ENCODE data around the gene CNGB1. TPM values are rescaled to one million over a fixed set of nuclear protein-coding genes. Genes with fewer than 3 reads are reported as not detected.
A peak's percentile ranks its signal among the peaks of the same experiment; 100 is the strongest.

The CNGB1 gene
- total RNA-seq, 2 experiments from 2014 or later, result not detected

- Mint-ChIP-seq H3K9me3 (no peaks in the 10 kb centered on the region), H3K4me1 (no peaks in the 10 kb centered on the region), H3K27ac (no peak overlapping the region), H3K36me3 (ENCODE audit: low read depth) (no peaks in the 10 kb centered on the region), H3K4me3 (no peak overlapping the region), H3K27me3 (peaks cover 4% of the 10 kb centered on the region)
- ChIA-PET POLR2A (interaction anchor here (0.7 kb wide), 1 partner anchor 270 kb away, joined by 3 read pairs; no protein-coding TSS in a partner anchor), CTCF (no interaction called here)
- no peak for DNase-seq
Measured at GRCh38 chr16:57910696-57911095, 60.2 kb downstream of the CNGB1 start.

GRCh38 chr16:57908409-57908987 is 62.4 kb downstream of the CNGB1 start:
- Mint-ChIP-seq H3K27me3 (peaks cover 12% of the 10 kb centered on the region), H3K4me1 (no peaks in the 10 kb centered on the region), H3K36me3 (ENCODE audit: low read depth) (no peaks in the 10 kb centered on the region), H3K4me3 (no peak overlapping the region), H3K27ac (no peak overlapping the region), H3K9me3 (no peaks in the 10 kb centered on the region)
- POLR2A ChIA-PET, result no interaction called here
- CTCF ChIA-PET, result interaction anchor here (1.5 to 3.6 kb wide), 2 partner anchors 91 to 98 kb away, joined by 3 to 22 read pairs; partner anchors contain the start of genes USB1 and ZNF319
- DNase-seq, result no peak

- ChIA-PET POLR2A (interaction anchor here (0.8 to 1.5 kb wide), 2 partner anchors 92 to 94 kb away, joined by 3 read pairs; partner anchors contain the start of gene ZNF319), CTCF (interaction anchor here (0.9 to 3.6 kb wide), 4 partner anchors 93 to 330 kb away, joined by 3 to 22 read pairs (median 4); partner anchors contain the start of genes USB1 and ZNF319)
- Mint-ChIP-seq H3K9me3 (no peaks in the 10 kb centered on the region), H3K4me1 (no peaks in the 10 kb centered on the region), H3K36me3 (ENCODE audit: low read depth) (no peaks in the 10 kb centered on the region), H3K27ac (no peak overlapping the region), H3K27me3 (peaks cover 16% of the 10 kb centered on the region), H3K4me3 (no peak overlapping the region)
- DNase-seq, result peak; percentile 27
Measured at GRCh38 chr16:57906382-57907316, 64.3 kb downstream of the CNGB1 start.

GRCh38 chr16:57904101-57904500 is 66.8 kb downstream of the CNGB1 start:
- H3K4me3 Mint-ChIP-seq, result no peak overlapping the region
- H3K27me3 Mint-ChIP-seq, result peaks cover 24% of the 10 kb centered on the region
- H3K4me1 Mint-ChIP-seq, result peaks cover 2% of the 10 kb centered on the region
- no peaks in the 10 kb centered on the region for H3K36me3 Mint-ChIP-seq (ENCODE audit: low read depth)
- no peaks in the 10 kb centered on the region for H3K9me3 Mint-ChIP-seq
- DNase-seq, result no peak
- CTCF ChIA-PET, result no interaction called here
- POLR2A ChIA-PET, result no interaction called here
- H3K27ac Mint-ChIP-seq, result no peak overlapping the region

GRCh38 chr16:57903656-57904055 is 67.3 kb downstream of the CNGB1 start:
- no peak overlapping the region for H3K27ac Mint-ChIP-seq
- DNase-seq, result no peak
- H3K36me3 Mint-ChIP-seq (ENCODE audit: low read depth), result no peaks in the 10 kb centered on the region
- no peak overlapping the region for H3K4me3 Mint-ChIP-seq
- peaks cover 24% of the 10 kb centered on the region for H3K27me3 Mint-ChIP-seq
- H3K9me3 Mint-ChIP-seq, result no peaks in the 10 kb centered on the region
- H3K4me1 Mint-ChIP-seq, result peaks cover 2% of the 10 kb centered on the region
- POLR2A ChIA-PET, result no interaction called here
- CTCF ChIA-PET, result no interaction called here

GRCh38 chr16:57901480-57902069 is 69.4 kb downstream of the CNGB1 start:
- H3K36me3 Mint-ChIP-seq (ENCODE audit: low read depth), result no peaks in the 10 kb centered on the region
- no peak overlapping the region for H3K27ac Mint-ChIP-seq
- DNase-seq, result no peak
- peaks cover 2% of the 10 kb centered on the region for H3K4me1 Mint-ChIP-seq
- POLR2A ChIA-PET, result no interaction called here
- no peak overlapping the region for H3K4me3 Mint-ChIP-seq
- no peaks in the 10 kb centered on the region for H3K9me3 Mint-ChIP-seq
- peaks cover 24% of the 10 kb centered on the region for H3K27me3 Mint-ChIP-seq
- CTCF ChIA-PET, result interaction anchor here (1.1 to 4.2 kb wide), 3 partner anchors 43 to 100 kb away, joined by 3 to 46 read pairs (median 3); partner anchors contain the start of genes USB1 and ZNF319

GRCh38 chr16:57900796-57901479 is 70.0 kb downstream of the CNGB1 start:
- CTCF ChIA-PET, result interaction anchor here (1.1 to 4.2 kb wide), 2 partner anchors 42 to 101 kb away, joined by 3 to 46 read pairs; partner anchors contain the start of genes USB1 and ZNF319
- no peak overlapping the region for H3K4me3 Mint-ChIP-seq
- no peak overlapping the region for H3K27ac Mint-ChIP-seq

GRCh38 chr16:57899771-57900661 is 70.9 kb downstream of the CNGB1 start:
- H3K4me1 Mint-ChIP-seq, result peaks cover 2% of the 10 kb centered on the region
- H3K9me3 Mint-ChIP-seq, result no peaks in the 10 kb centered on the region
- CTCF ChIA-PET, result interaction anchor here (0.6 to 4.2 kb wide), 5 partner anchors 17 to 106 kb away, joined by 3 to 46 read pairs (median 3); partner anchors contain the start of genes USB1 and ZNF319
- POLR2A ChIA-PET, result interaction anchor here (1.5 kb wide), 1 partner anchor 99 kb away, joined by 5 read pairs; no protein-coding TSS in a partner anchor
- H3K36me3 Mint-ChIP-seq (ENCODE audit: low read depth), result no peaks in the 10 kb centered on the region
- no peak overlapping the region for H3K27ac Mint-ChIP-seq
- H3K4me3 Mint-ChIP-seq, result no peak overlapping the region
- peaks cover 19% of the 10 kb centered on the region for H3K27me3 Mint-ChIP-seq
- DNase-seq, result peak; percentile 81

More at GRCh38 chr16:57900796-57901479, 70.0 kb downstream of the CNGB1 start:
- H3K27me3 Mint-ChIP-seq, result peaks cover 24% of the 10 kb centered on the region
- POLR2A ChIA-PET, result interaction anchor here (1.5 kb wide), 1 partner anchor 98 kb away, joined by 5 read pairs; no protein-coding TSS in a partner anchor
- H3K9me3 Mint-ChIP-seq, result no peaks in the 10 kb centered on the region
- DNase-seq, result no peak
- no peaks in the 10 kb centered on the region for H3K36me3 Mint-ChIP-seq (ENCODE audit: low read depth)
- H3K4me1 Mint-ChIP-seq, result peaks cover 2% of the 10 kb centered on the region

- DNase-seq, result no peak
- Mint-ChIP-seq H3K36me3 (ENCODE audit: low read depth) (no peaks in the 10 kb centered on the region), H3K9me3 (no peaks in the 10 kb centered on the region), H3K4me1 (peaks cover 10% of the 10 kb centered on the region), H3K27ac (no peak overlapping the region), H3K4me3 (no peak overlapping the region), H3K27me3 (peaks cover 17% of the 10 kb centered on the region)
- ChIA-PET POLR2A (interaction anchor here (0.6 kb wide), 1 partner anchor 105 kb away, joined by 3 read pairs; no protein-coding TSS in a partner anchor), CTCF (interaction anchor here (0.7 to 4.2 kb wide), 10 partner anchors 13 to 352 kb away, joined by 3 to 46 read pairs (median 3); partner anchors contain the start of genes CFAP20, USB1 and ZNF319)
Measured at GRCh38 chr16:57898961-57899360, 72.0 kb downstream of the CNGB1 start.

- CTCF ChIA-PET, result interaction anchor here (0.6 to 4.2 kb wide), 8 partner anchors 15 to 353 kb away, joined by 3 to 46 read pairs (median 4); partner anchors contain the start of genes CFAP20, USB1 and ZNF319
- POLR2A ChIA-PET, result no interaction called here
- H3K4me1 Mint-ChIP-seq, result peaks cover 14% of the 10 kb centered on the region
- no peaks in the 10 kb centered on the region for H3K36me3 Mint-ChIP-seq (ENCODE audit: low read depth)
- peaks cover 16% of the 10 kb centered on the region for H3K27me3 Mint-ChIP-seq
- no peak for DNase-seq
- no peaks in the 10 kb centered on the region for H3K9me3 Mint-ChIP-seq
- H3K4me3 Mint-ChIP-seq, result no peak overlapping the region
- H3K27ac Mint-ChIP-seq, result no peak overlapping the region
Measured at GRCh38 chr16:57897996-57898395, 72.9 kb downstream of the CNGB1 start.

- Mint-ChIP-seq H3K4me3 (no peak overlapping the region), H3K27me3 (peaks cover 20% of the 10 kb centered on the region), H3K4me1 (peaks cover 20% of the 10 kb centered on the region), H3K9me3 (no peaks in the 10 kb centered on the region), H3K36me3 (ENCODE audit: low read depth) (no peaks in the 10 kb centered on the region), H3K27ac (no peak overlapping the region)
- no peak for DNase-seq
- ChIA-PET CTCF (interaction anchor here (0.7 to 4.2 kb wide), 4 partner anchors 105 to 321 kb away, joined by 3 to 46 read pairs (median 4); partner anchors contain the start of genes USB1 and ZNF319), POLR2A (no interaction called here)
Measured at GRCh38 chr16:57897053-57897784, 73.7 kb downstream of the CNGB1 start.
